IPS-18a (cell line): Measurements from ENCODE around the gene GOSR2.

Experiments
- H3K27ac ChIP-seq: one replicate; pipeline ENCODE4 v1.5.1; 2013; ENCODE audit warnings: low read length
- H3K27me3 ChIP-seq: one replicate; pipeline ENCODE4 v1.6.1; 2013; ENCODE audit warnings: mild to moderate bottlenecking, low read length; ENCODE audit not compliant: control insufficient read depth, insufficient read depth
- H3K36me3 ChIP-seq: one replicate; pipeline ENCODE4 v1.6.1; 2013; ENCODE audit warnings: low read depth, low read length; ENCODE audit not compliant: control insufficient read depth
- H3K4me1 ChIP-seq: one replicate; pipeline ENCODE4 v1.6.1; 2013; ENCODE audit warnings: low read depth, low read length; ENCODE audit not compliant: control insufficient read depth
- H3K4me3 ChIP-seq: one replicate; pipeline ENCODE4 v1.5.1; 2013; ENCODE audit warnings: low read length
- H3K9ac ChIP-seq: one replicate; pipeline ENCODE4 v1.6.1; 2013; ENCODE audit warnings: mild to moderate bottlenecking, low read length, moderate library complexity
- H3K9me3 ChIP-seq: one replicate; pipeline ENCODE4 v1.6.1; 2013; ENCODE audit warnings: low read depth, low read length; ENCODE audit not compliant: control insufficient read depth

GOSR2 gene

GRCh38 chr17:46922804-46923635 lies at the start of gene GOSR2:
Gene GOSR2, plus strand, starts transcription at chr17:46923160. Its CDS starts 33 bp downstream, at chr17:46923193.
- Histone ChIP-seq H3K4me1 (peaks cover 5% of the 10 kb centered on the region), H3K27me3 (no peaks in the 10 kb centered on the region), H3K27ac (peak within 1 kb of the TSS; percentile 87), H3K4me3 (peak within 1 kb of the TSS; percentile 99), H3K36me3 (no peaks in the 10 kb centered on the region), H3K9ac (peak within 1 kb of the TSS; percentile 95), H3K9me3 (no peaks in the 10 kb centered on the region)

DNA sequence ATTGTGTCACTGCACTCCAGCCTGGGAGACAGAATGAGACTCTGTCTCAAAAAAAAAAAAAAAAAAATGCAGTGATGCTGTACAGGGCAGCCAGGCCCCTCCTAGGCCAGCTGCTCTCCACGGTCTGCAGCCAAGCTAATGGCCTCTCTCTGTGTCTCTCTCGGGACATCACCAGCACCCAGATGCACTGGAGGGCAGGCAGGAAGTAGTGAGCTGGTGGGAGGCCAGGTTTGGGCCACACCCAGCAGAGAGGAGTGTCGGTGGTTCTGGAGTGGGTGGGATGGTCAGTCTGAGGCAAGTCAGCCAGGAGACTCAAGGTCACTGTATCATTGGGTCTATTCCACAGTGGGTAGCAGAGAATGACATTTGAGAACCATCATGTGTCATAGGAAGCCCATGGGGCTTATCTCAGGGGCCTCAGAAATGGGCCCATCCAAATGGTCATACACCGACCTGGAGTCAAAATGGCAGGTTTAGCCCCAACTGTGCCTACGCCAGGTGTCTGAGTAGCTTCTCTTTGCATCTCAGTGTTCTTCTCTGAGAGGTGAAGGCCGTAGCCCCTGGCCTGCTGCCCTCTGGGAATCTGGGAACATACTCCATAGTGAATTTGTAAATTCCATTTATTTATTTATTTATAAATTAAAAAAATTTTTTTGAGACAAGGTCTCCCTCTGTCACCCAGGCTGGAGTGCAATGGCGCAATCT lies 48.9 kb upstream of the GOSR2 start:
- Histone ChIP-seq H3K9ac (no peak overlapping the region), H3K9me3 (no peaks in the 10 kb centered on the region), H3K27ac (no peak overlapping the region), H3K27me3 (no peaks in the 10 kb centered on the region), H3K4me1 (no peaks in the 10 kb centered on the region), H3K4me3 (no peak overlapping the region), H3K36me3 (no peaks in the 10 kb centered on the region)

DNA sequence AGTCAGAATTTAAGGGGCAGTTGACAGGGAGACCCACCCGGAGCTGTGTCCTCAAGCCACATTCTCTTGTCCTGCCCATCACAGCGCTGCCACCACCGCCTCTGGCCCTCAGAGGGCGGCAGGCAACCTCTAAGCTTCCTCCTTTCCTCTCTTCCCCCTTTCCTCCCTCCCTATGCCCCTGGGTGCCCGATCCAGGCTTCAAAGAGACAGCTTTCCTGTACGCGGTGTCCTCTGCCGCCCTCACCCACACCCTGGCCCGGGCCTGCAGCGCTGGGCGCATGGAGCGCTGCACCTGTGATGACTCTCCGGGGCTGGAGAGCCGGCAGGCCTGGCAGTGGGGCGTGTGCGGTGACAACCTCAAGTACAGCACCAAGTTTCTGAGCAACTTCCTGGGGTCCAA lies 48.1 kb upstream of the GOSR2 start:
- H3K9me3 ChIP-seq = no peaks in the 10 kb centered on the region

GRCh38 chr17:46875849-46876352 lies 47.1 kb upstream of the GOSR2 start:
- H3K27me3 ChIP-seq = no peaks in the 10 kb centered on the region
- H3K4me3 ChIP-seq = no peak overlapping the region
- no peaks in the 10 kb centered on the region for H3K9me3 ChIP-seq
- no peaks in the 10 kb centered on the region for H3K36me3 ChIP-seq
- no peak overlapping the region for H3K9ac ChIP-seq
- H3K4me1 ChIP-seq = no peaks in the 10 kb centered on the region
- H3K27ac ChIP-seq = no peak overlapping the region

More for the DNA sequence above, 48.1 kb upstream of the GOSR2 start:
- Histone ChIP-seq H3K9ac (no peak overlapping the region), H3K27ac (no peak overlapping the region), H3K36me3 (no peaks in the 10 kb centered on the region), H3K4me3 (no peak overlapping the region), H3K4me1 (no peaks in the 10 kb centered on the region), H3K27me3 (no peaks in the 10 kb centered on the region)

- H3K27ac ChIP-seq = no peak overlapping the region
- H3K36me3 ChIP-seq = no peaks in the 10 kb centered on the region
- H3K9ac ChIP-seq = no peak overlapping the region
- H3K9me3 ChIP-seq = no peaks in the 10 kb centered on the region
- no peaks in the 10 kb centered on the region for H3K4me1 ChIP-seq
- H3K4me3 ChIP-seq = no peak overlapping the region
- H3K27me3 ChIP-seq = no peaks in the 10 kb centered on the region
Measured at GRCh38 chr17:46876353-46876887, 46.5 kb upstream of the GOSR2 start.

DNA sequence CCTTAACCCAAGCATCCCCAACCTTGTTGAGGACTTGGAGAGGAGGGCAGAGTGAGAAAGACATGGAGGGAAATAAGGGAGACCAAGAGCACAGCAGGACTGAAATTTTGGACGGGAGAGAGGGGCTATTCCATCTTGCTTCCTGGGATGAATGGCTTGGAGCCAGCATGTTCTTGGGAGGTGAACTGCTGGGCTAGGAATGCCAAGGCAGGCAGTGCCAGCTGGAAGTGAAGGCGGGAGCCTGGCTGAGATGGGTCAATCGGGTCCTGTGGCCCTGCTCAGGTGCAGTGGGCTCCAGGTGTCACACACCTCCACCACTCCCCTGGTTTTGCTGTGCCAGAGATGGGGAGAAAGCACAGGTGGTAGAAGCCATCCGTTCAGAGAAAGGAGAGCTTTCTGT lies 46.0 kb upstream of the GOSR2 start:
- H3K9ac ChIP-seq = no peak overlapping the region
- no peaks in the 10 kb centered on the region for H3K36me3 ChIP-seq
- H3K4me1 ChIP-seq = no peaks in the 10 kb centered on the region
- H3K9me3 ChIP-seq = no peaks in the 10 kb centered on the region
- H3K27ac ChIP-seq = no peak overlapping the region
- H3K4me3 ChIP-seq = no peak overlapping the region
- no peaks in the 10 kb centered on the region for H3K27me3 ChIP-seq

GRCh38 chr17:46877466-46877865 lies 45.5 kb upstream of the GOSR2 start:
- no peaks in the 10 kb centered on the region for H3K36me3 ChIP-seq
- no peak overlapping the region for H3K4me3 ChIP-seq
- H3K9me3 ChIP-seq = no peaks in the 10 kb centered on the region
- no peak overlapping the region for H3K9ac ChIP-seq
- no peaks in the 10 kb centered on the region for H3K4me1 ChIP-seq
- H3K27ac ChIP-seq = no peak overlapping the region
- no peaks in the 10 kb centered on the region for H3K27me3 ChIP-seq

DNA sequence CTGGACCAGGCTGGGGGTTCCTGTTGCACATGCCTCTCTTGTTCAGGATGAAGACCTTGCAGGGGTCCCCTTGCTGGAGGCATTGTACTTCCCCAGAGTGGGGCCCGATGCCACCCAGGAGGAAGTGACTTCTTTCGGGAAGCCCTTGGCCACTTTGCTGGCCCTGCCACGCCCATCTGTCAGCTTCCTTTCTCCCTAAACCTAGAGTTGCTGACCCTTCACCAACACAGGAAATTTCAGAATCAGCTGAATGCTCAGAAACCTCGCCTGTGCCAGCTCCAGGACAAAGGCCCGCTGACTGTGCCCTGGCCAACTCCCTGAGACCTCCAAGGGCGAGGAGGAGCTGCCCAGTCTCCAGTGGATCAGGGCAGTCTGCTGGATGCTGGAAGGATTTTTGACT lies 44.9 kb upstream of the GOSR2 start:
- H3K9me3 ChIP-seq = no peaks in the 10 kb centered on the region
- H3K27ac ChIP-seq = no peak overlapping the region
- H3K9ac ChIP-seq = no peak overlapping the region
- no peaks in the 10 kb centered on the region for H3K36me3 ChIP-seq
- H3K4me3 ChIP-seq = no peak overlapping the region
- no peaks in the 10 kb centered on the region for H3K27me3 ChIP-seq
- no peaks in the 10 kb centered on the region for H3K4me1 ChIP-seq

DNA sequence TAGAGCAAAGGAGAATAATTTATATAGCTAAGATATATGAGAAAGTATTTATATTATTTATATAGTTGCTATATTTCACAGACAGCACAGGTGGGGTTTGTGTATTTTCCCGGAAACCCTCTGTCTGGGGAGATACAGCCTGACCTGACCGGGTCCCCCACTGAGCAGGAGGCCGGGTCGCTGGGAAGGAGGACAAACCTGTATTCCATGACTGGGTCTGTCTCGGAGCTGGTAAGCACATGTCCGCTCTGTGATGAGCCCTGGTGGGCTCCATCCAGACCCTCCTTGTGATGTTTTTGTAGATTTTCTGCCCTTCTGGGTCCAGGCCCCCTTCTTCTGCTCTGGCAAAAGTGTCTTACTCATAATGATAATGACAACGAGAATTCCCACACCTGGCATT lies 43.9 kb upstream of the GOSR2 start:
- Histone ChIP-seq H3K27me3 (no peaks in the 10 kb centered on the region), H3K9ac (no peak overlapping the region), H3K27ac (no peak overlapping the region), H3K36me3 (no peaks in the 10 kb centered on the region), H3K4me3 (no peak overlapping the region), H3K9me3 (no peaks in the 10 kb centered on the region), H3K4me1 (no peaks in the 10 kb centered on the region)

DNA sequence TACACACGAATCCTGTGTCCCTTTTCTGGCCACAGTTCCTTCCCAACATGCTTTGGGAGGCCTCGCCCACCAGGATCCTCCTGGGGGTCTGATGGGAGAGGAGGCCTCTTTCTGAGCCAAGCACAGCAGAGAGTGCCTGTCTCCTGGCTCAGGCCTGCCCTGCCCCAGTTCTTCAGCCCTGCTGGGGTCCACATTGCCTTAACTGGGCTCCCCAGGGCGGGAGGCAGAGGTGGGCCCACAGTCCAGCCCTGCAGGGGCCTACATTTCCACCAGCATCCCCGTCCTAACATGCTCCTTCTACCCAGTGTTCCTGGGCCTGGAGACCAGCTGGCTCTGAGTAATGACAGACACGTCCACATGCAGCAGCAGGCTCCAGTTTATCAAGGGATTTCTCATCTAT lies 41.9 kb upstream of the GOSR2 start:
- Histone ChIP-seq H3K27me3 (no peaks in the 10 kb centered on the region), H3K27ac (no peak overlapping the region), H3K9me3 (no peaks in the 10 kb centered on the region), H3K9ac (no peak overlapping the region), H3K4me3 (no peak overlapping the region), H3K36me3 (no peaks in the 10 kb centered on the region), H3K4me1 (no peaks in the 10 kb centered on the region)

DNA sequence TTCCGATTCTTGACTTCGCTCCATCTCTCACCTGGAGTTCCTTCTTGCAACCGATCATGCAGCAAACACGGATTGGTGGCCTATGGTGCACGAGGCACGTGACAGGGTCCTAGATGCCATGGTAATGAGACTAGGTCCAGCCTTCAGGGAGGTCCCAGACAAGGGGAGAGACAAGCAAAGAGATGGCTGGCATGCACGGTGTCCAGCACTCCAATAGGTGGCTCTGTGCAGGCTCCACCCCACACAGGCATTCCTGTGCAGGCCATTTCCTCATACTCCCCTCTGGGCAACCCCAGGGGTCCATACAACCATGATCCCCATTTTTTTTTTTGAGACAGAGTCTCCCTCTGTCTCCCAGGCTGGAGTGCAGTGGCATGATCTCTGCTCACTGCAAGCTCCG lies 40.3 kb upstream of the GOSR2 start:
- H3K27me3 ChIP-seq = no peaks in the 10 kb centered on the region
- H3K4me3 ChIP-seq = no peak overlapping the region
- no peaks in the 10 kb centered on the region for H3K4me1 ChIP-seq
- H3K9ac ChIP-seq = no peak overlapping the region
- no peaks in the 10 kb centered on the region for H3K9me3 ChIP-seq
- no peak overlapping the region for H3K27ac ChIP-seq
- no peaks in the 10 kb centered on the region for H3K36me3 ChIP-seq
